Trophoblast cell (in vitro differentiated cells and primary cell): ENCODE results near the gene GSE1.

ENCODE experiments used
- DNase-seq, 2 donors: peaks; one replicate each; pipeline ENCODE4 v3.0.0-alpha.2; 2016
- H2AFZ ChIP-seq: 2 replicates; pipeline ENCODE4 v1.6.1; 2013; ENCODE audit warnings: low read length, moderate library complexity, mild to moderate bottlenecking; ENCODE audit not compliant: insufficient read depth, poor library complexity
- H2AK5ac ChIP-seq: 2 replicates; pipeline ENCODE4 v1.6.1; 2013; ENCODE audit warnings: mild to moderate bottlenecking, low read length
- H2BK120ac ChIP-seq: 2 replicates; pipeline ENCODE4 v1.6.1; 2013; ENCODE audit warnings: low read length, mild to moderate bottlenecking, moderate library complexity; ENCODE audit not compliant: insufficient read depth, poor library complexity
- H2BK12ac ChIP-seq: 2 replicates; pipeline ENCODE4 v1.6.1; 2013; ENCODE audit warnings: mild to moderate bottlenecking, low read length, moderate library complexity
- H2BK5ac ChIP-seq: 2 replicates; pipeline ENCODE4 v1.6.1; 2013; ENCODE audit warnings: low read length, low read depth, moderate library complexity, mild to moderate bottlenecking; ENCODE audit not compliant: poor library complexity
- H3K14ac ChIP-seq: 2 replicates; pipeline ENCODE4 v1.6.1; 2013; ENCODE audit warnings: mild to moderate bottlenecking, low read length
- H3K18ac ChIP-seq: 2 replicates; pipeline ENCODE4 v1.6.1; 2013; ENCODE audit warnings: mild to moderate bottlenecking, low read length
- H3K23ac ChIP-seq: 2 replicates; pipeline ENCODE4 v1.6.1; 2013; ENCODE audit warnings: low read length
- H3K27ac ChIP-seq: 2 replicates; pipeline ENCODE4 v1.5.1; 2013; ENCODE audit warnings: low read depth, mild to moderate bottlenecking, inconsistent platforms, low read length, moderate library complexity
- H3K27me3 ChIP-seq: 2 replicates; pipeline ENCODE4 v1.6.1; 2013; ENCODE audit warnings: inconsistent platforms, mild to moderate bottlenecking, low read length, moderate library complexity; ENCODE audit not compliant: insufficient read depth
- H3K36me3 ChIP-seq, 2 experiments: 1 replicate in 1 of 2; 2 replicates in 1 of 2; pipeline ENCODE4 v1.6.1; 2013; ENCODE audit warnings: low read length in 2 of 2, mild to moderate bottlenecking in 2 of 2, moderate library complexity in 1 of 2; ENCODE audit not compliant: insufficient read depth in 2 of 2, control insufficient read depth in 1 of 2
- H3K4ac ChIP-seq: 2 replicates; pipeline ENCODE4 v1.6.1; 2013; ENCODE audit warnings: low read depth, mild to moderate bottlenecking, low read length, moderate library complexity
- H3K4me1 ChIP-seq, 2 experiments: 1 replicate in 1 of 2; 2 replicates in 1 of 2; pipeline ENCODE4 v1.6.1; 2013; ENCODE audit warnings: low read length in 2 of 2, mild to moderate bottlenecking in 2 of 2, moderate library complexity in 1 of 2; ENCODE audit not compliant: insufficient read depth in 2 of 2, control insufficient read depth in 1 of 2
- H3K4me2 ChIP-seq: 2 replicates; pipeline ENCODE4 v1.6.1; 2013; ENCODE audit warnings: inconsistent platforms, mild to moderate bottlenecking, low read length, moderate library complexity
- H3K4me3 ChIP-seq: 2 replicates; pipeline ENCODE4 v1.5.1; 2013; ENCODE audit warnings: mild to moderate bottlenecking, low read depth, low read length, inconsistent platforms
- H3K79me1 ChIP-seq: one replicate; pipeline ENCODE4 v1.6.1; 2013; ENCODE audit warnings: low read length
- H3K79me2 ChIP-seq: 2 replicates; pipeline ENCODE4 v1.6.1; 2013; ENCODE audit warnings: low read length, mild to moderate bottlenecking; ENCODE audit not compliant: control insufficient read depth, insufficient read depth, poor library complexity
- H3K9ac ChIP-seq: 2 replicates; pipeline ENCODE4 v1.6.1; 2013; ENCODE audit warnings: mild to moderate bottlenecking, low read length
- H3K9me3 ChIP-seq: 2 replicates; pipeline ENCODE4 v1.6.1; 2013; ENCODE audit warnings: low read depth, mild to moderate bottlenecking, control low read depth, inconsistent platforms, low read length; ENCODE audit not compliant: insufficient read depth
- H4K12ac ChIP-seq: 2 replicates; pipeline ENCODE4 v1.6.1; 2013; ENCODE audit warnings: low read depth, mild to moderate bottlenecking, low read length, moderate library complexity
- H4K8ac ChIP-seq: 2 replicates; pipeline ENCODE4 v1.6.1; 2013; ENCODE audit warnings: low read depth, mild to moderate bottlenecking, low read length, moderate library complexity
- H4K91ac ChIP-seq: one replicate; pipeline ENCODE4 v1.6.1; 2013; ENCODE audit warnings: low read depth, mild to moderate bottlenecking, low read length, moderate library complexity
- WGBS: extraction: QIAGEN DNeasy Blood & Tissue Kit; methylation state at CpG from one replicate; pipeline ENCODE4 v1.1.7; 2013; ENCODE audit warnings: missing lambda C conversion rate; ENCODE audit not compliant: insufficient read length, insufficient coverage; ENCODE audit errors: extremely low coverage; 5-methylcytosine and 5-hydroxymethylcytosine counted together

The GSE1 gene

GRCh38 chr16:85620374-85620773 lies 7.3 kb downstream of the GSE1 start:
- Histone ChIP-seq H4K12ac (no peak overlapping the region), H2BK5ac (no peak overlapping the region), H3K36me3 (peaks cover 26 to 31% of the 10 kb centered on the region in 2 experiments), H2BK120ac (no peak overlapping the region), H3K79me1 (peaks cover 16% of the 10 kb centered on the region), H4K91ac (no peak overlapping the region), H3K4me2 (no peak overlapping the region), H3K79me2 (peaks cover 38% of the 10 kb centered on the region), H3K9ac (no peak overlapping the region), H3K14ac (peak overlapping the region; percentile 12), H3K9me3 (no peaks in the 10 kb centered on the region), H2AFZ (no peak overlapping the region), H3K27ac (no peak overlapping the region), H4K8ac (no peak overlapping the region), H3K4ac (peak overlapping the region; percentile 18), H2AK5ac (no peak overlapping the region), H3K23ac (no peak overlapping the region), H2BK12ac (no peak overlapping the region), H3K18ac (peak overlapping the region; percentile 19), H3K4me1 (peaks cover 43 to 49% of the 10 kb centered on the region in 2 experiments), H3K27me3 (no peaks in the 10 kb centered on the region), H3K4me3 (no peak overlapping the region)
- WGBS, result no CpG with 5 or more reads among the region's 16 CpGs
- DNase-seq, result no peak

- Histone ChIP-seq H3K9me3 (no peaks in the 10 kb centered on the region), H3K4me3 (no peak overlapping the region), H2BK120ac (no peak overlapping the region), H4K8ac (no peak overlapping the region), H3K4ac (peak overlapping the region; percentile 26), H4K12ac (no peak overlapping the region), H3K14ac (peak overlapping the region; percentile 7), H3K9ac (no peak overlapping the region), H3K27ac (peak overlapping the region; percentile 4), H3K79me2 (peaks cover 36% of the 10 kb centered on the region), H3K27me3 (no peaks in the 10 kb centered on the region), H4K91ac (no peak overlapping the region), H3K36me3 (peaks cover 25 to 34% of the 10 kb centered on the region in 2 experiments), H2AFZ (no peak overlapping the region), H3K4me1 (peaks cover 36 to 44% of the 10 kb centered on the region in 2 experiments), H2BK12ac (no peak overlapping the region), H3K79me1 (peaks cover 4% of the 10 kb centered on the region), H3K23ac (no peak overlapping the region), H3K4me2 (no peak overlapping the region), H3K18ac (peak overlapping the region; percentile 6), H2AK5ac (no peak overlapping the region), H2BK5ac (no peak overlapping the region)
- WGBS, result no CpG with 5 or more reads among the region's 13 CpGs
- DNase-seq, result peak; percentile 85 to 87
Measured at GRCh38 chr16:85621698-85622428, 8.7 kb downstream of the GSE1 start.

DNA sequence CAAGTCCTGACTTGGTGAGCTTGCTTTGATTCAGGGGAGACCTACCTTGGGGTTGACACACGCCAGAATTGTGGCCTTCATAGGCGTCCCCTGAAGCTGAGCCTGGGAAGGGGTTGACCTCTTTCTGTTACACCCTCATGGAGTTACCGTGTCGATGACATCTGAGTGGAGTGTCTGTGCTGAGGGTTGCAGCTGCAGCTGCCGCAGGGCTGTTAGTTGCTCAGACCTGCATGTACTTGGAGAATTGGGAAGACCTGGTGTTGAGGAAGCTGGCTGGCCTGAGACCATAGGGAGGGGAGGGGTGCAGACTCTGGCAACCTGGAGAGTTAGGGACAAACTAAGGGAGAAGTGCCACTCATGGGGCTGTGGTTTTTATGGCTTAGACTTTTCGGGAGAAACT lies 9.6 kb downstream of the GSE1 start:
- H2AFZ ChIP-seq, result no peak overlapping the region
- H3K79me2 ChIP-seq, result peaks cover 33% of the 10 kb centered on the region
- no peak overlapping the region for H3K23ac ChIP-seq
- no peak overlapping the region for H3K4me2 ChIP-seq
- no peaks in the 10 kb centered on the region for H3K9me3 ChIP-seq
- peaks cover 29 to 41% of the 10 kb centered on the region in 2 experiments for H3K4me1 ChIP-seq
- no peak overlapping the region for H2BK12ac ChIP-seq
- H2BK5ac ChIP-seq, result no peak overlapping the region
- H2BK120ac ChIP-seq, result no peak overlapping the region
- H3K27ac ChIP-seq, result no peak overlapping the region
- no peak overlapping the region for H2AK5ac ChIP-seq
- peak overlapping the region; percentile 1 for H3K4ac ChIP-seq
- H4K91ac ChIP-seq, result no peak overlapping the region
- peak; percentile 54 to 60 for DNase-seq
- H4K12ac ChIP-seq, result no peak overlapping the region
- peaks cover 21 to 34% of the 10 kb centered on the region in 2 experiments for H3K36me3 ChIP-seq
- no peak overlapping the region for H4K8ac ChIP-seq
- H3K14ac ChIP-seq, result no peak overlapping the region
- WGBS, result no CpG with 5 or more reads among the region's 6 CpGs
- H3K4me3 ChIP-seq, result no peak overlapping the region
- no peak overlapping the region for H3K18ac ChIP-seq
- no peaks in the 10 kb centered on the region for H3K27me3 ChIP-seq
- H3K79me1 ChIP-seq, result peaks cover 1% of the 10 kb centered on the region
- H3K9ac ChIP-seq, result no peak overlapping the region

DNA sequence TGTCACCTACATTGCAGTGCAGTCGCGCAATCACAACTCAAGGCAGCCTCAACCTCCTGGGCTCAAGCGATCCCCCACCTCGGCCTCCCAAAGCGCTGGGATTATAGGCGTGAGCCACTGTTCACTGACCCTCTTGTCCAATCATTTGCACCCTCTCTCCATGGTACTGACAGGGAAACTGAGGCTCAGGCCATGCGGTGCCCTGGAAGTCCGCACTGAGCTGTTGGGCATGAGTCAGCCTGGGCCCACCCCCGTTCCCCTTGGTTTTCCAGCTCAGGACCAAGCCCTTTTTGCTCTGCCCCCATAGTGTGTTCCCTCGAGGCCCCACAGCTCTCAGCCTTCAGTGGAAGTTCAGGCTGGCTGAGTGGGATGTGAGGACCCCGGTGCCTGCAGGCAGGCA lies 10.1 kb downstream of the GSE1 start:
- Histone ChIP-seq H3K4ac (peak overlapping the region; percentile 36), H3K4me2 (no peak overlapping the region), H4K8ac (no peak overlapping the region), H4K91ac (no peak overlapping the region), H3K27ac (no peak overlapping the region), H3K9me3 (no peaks in the 10 kb centered on the region), H3K4me3 (no peak overlapping the region), H3K4me1 (peaks cover 24 to 36% of the 10 kb centered on the region in 2 experiments), H3K18ac (no peak overlapping the region), H3K79me1 (peaks cover 1% of the 10 kb centered on the region), H3K27me3 (no peaks in the 10 kb centered on the region), H2AK5ac (no peak overlapping the region), H2BK12ac (no peak overlapping the region), H3K23ac (no peak overlapping the region), H3K9ac (no peak overlapping the region), H3K79me2 (peaks cover 35% of the 10 kb centered on the region), H2BK5ac (no peak overlapping the region), H4K12ac (no peak overlapping the region), H3K14ac (no peak overlapping the region), H2BK120ac (no peak overlapping the region), H2AFZ (no peak overlapping the region), H3K36me3 (peaks cover 21 to 34% of the 10 kb centered on the region in 2 experiments)
- no peak for DNase-seq
- WGBS, result no CpG with 5 or more reads among the region's 11 CpGs
